GM18519 (cell line): ENCODE results near the gene FHOD3.
"Not testable (repeated sequence)": the region's sequence is repeated elsewhere in the genome, so short reads cannot be mapped to it uniquely, and the experiment has no call there.

Source experiments
- ATAC-seq: cut with Tn5 transposase; IDR thresholded peaks from one replicate; pipeline ENCODE4 v1.9.1; 2021; ENCODE audit warnings: mild to moderate bottlenecking, moderate library complexity; ENCODE audit not compliant: unreplicated experiment, low FRiP score

Gene FHOD3

DNA sequence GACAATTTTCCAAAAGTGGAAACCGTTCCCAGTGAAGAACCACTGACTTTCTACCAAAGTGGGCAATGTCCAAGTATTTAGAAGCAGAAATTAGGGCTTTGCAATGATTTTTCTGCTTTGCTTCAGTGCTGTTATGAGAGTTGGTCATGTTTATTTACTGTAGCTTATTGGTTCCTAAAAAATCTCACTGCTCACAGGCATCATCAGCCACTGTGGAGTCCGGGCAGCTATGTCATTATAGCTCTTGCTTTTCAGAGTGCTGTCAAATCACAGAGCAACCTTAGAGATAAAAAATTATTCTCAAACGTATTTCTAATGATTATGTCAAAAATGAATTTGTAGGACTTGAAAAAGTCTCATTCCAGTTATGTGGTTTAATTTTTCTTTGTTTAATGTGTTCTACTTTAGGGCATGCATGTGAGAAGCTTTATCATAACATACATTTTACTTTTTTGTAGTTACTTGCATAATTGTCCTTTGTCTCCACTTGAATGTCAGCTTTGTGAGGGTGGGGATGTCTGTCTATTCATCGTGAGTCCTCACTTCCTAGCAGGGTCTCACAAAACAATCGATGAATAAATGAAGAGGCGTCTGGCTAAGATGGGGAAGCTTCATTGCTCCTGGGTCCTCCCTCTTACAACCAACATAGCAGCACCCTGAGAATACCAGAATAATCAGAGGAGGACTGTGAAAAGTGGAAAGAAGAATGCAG is 413.7 kb downstream of the FHOD3 start:
- no peak for ATAC-seq

DNA sequence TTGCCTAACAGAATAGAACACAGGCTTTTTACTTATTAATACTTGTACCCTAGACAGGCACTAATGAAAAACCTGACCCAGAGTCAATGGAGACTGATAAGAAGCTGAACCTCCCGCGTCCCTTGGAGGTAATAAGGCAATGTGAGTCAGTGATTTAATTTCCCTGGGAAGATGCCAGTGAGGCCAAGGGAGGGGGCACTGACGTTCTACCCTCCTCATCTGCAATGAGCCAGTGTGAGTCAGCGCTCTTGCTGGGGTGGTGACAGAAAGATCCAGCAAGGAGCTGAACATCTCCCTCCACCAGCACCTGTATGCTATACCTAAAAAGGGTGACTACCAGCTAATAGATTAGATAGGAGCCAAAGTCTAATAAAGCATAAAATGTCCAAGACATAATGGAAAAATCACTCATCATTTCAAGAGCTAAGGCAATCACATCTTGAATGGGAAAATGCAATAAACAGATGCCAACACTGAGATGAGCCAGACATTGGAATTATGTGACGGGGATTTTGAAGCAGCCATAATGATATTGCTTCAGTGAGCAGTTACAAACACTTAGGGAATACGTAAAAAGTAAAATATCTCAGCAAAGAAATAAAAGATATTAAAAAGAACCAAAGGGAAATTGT is 414.4 kb downstream of the FHOD3 start:
- no peak for ATAC-seq

DNA sequence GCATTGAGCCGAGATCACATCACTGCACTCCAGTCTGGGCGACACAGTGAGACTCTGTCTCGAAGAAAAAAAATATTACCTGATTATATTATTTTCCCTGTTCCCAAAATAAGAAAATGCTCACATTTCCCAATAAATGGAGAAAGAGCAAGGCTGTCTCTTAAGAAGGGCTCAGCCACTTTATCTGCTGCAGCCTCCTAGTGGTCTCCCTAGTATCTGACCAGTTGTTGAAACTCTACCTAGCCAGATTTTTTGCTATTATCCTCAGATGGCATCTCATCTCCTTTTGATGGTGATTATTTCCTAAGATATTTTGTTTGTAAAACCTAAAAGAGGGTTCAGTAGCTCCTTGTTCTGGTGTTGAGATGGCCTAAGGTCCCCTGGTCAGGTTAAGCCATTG is 417.0 kb downstream of the FHOD3 start:
- no peak for ATAC-seq

DNA sequence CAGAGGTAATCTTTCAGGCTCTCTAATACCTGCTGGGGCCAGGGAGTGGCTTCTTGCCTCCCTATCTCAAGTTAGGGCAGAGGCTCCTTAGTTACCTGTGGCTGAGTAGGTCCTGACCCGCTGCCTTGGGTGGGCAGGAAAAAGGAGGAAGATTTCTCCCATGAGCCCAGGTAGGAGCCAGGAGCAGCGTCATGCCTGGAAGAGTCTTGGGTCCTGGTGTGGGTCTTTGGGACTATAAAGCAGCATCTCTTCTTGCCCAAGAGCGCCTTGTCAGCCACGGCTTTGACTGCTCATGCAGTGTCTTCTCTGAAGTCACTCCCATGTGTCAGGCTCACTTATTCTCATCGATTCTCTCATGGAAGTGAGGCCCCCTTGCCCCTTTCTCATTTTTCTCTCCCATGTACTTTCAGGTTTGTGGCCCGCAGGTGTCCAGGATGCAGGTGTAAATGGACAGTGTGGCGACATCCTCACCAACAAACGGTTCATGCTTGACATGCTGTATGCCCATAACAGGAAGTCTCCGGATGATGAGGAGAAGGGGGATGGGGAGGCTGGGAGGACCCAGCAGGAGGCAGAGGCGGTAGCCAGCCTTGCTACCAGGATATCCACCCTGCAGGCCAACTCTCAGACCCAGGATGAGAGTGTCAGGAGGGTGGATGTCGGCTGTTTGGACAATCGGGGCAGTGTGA is 420.1 kb downstream of the FHOD3 start:
- ATAC-seq: no peak

DNA sequence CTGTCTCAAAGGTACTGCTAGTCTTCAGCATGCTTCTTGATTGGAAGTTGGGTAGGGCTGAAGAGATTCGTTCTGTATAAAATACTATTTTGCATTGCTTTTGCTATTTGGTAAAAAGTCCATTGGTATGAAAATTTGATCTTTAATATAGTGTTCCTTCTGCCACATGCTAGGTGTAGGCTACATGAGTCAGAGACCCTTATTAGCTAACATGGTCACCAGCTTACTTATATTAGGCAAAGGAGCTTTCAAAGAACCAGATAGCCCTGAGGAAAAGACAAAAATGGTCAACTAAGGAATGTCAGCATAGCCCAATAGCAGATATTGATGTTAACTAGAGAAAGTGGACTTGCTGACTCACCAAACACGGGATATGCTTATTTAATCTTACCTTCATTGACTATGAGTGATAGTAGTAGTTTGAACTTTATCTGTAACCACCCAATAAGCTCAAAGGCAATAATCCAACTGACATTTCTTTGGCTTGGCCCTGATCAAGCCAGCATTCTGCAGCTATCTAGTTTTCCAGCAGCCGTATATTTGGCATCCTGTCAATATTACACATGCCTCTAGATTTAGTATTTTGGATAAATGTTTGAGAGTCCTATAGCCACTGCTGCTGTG is 421.3 kb downstream of the FHOD3 start:
- ATAC-seq: no peak

DNA sequence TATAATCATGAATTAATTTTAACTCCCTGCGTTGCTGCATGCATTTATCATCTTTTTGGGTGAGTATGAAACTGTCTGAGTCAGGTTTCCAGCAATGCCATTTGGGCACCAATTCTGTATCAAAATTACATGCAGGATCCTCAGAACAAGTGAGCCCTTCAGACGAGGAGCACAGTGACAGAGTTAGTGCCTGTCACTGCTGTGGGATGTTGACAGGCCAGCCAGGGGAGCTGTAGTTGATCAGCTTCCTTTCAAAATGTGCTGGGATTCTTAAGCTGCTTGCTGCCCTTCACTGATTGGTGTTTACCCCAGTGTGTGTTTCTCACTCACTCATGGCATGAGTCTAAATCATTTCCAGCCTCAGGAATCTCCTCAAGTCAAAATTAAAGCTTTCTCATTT is 422.1 kb downstream of the FHOD3 start:
- ATAC-seq: no peak

DNA sequence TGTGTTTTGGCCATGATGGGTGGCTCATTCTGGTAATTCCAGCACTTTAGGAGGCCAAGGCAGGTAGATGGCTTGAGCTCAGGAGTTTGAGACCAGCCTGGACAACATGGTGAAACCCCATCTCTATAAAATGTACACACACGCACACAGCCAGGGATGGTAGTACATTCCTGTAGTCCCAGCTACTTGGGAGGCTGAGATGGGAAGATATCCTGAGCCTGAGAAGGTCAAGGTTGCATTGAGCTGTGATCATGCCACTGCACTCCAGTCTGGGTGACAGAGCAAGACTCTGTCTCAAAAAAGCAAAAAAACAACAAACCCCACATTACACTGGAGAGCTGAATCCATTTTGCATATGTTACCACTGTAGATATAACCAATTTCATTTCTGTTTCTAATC is 423.8 kb downstream of the FHOD3 start:
- not testable (repeated sequence) for ATAC-seq

DNA sequence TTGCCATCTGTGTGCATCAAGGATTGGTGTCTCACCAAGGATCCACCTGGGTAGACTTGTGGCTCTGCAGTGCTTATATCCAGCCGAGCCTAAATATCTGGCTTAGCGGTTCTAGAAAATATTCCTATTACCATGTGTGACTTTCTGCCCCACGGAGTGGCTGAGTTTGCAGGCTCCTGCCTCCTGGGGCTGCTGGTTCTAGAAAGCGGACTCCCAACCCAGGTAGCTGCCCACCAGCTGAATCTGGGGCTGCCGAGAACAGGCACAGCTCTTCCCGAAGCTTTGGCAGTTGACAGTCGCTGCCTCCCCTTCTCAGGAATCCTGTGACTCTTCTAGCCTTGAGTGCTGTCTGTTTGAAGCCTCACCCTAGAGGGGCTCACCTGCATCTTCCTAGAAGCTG is 426.7 kb downstream of the FHOD3 start:
- no peak for ATAC-seq

DNA sequence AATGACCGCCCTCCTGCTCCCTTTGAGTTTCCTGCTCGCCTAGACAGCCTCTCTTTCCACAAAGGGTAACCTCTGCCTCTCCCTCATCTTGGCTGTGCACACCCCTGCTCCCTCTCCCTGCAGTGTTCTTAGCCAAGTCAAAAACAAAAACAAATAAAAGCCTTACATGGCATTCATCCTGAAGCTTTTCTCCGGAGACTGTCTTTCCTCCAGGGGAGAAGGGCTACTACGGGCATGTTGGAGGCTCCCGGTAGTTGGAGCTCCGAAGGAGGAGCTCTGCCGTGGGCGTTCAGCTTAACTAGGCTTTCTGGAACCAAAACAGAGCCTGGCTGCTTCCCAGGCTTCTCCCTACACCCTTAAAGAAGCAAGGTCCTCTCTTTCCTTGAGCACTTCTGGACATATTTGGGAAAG is 427.1 kb downstream of the FHOD3 start:
- no peak for ATAC-seq

DNA sequence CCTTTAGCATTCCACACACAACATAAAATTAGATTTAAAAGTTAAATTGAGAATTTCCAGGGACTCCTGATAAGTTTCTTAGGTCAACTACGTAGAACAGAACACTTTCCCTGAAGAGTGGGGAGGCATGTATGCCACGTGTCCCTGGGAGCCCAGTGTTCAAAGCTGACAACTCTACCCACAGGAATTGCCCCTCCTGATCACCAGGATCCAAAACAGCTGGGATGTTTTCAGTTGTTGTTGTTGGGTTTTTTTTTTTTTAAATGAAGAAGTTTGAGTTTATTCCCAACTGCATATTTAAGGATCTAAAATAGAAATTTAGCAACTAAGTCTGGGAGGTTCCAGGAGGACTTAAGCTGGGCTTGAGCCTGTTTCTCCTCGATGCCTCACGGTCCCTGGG is 430.8 kb downstream of the FHOD3 start:
- no peak for ATAC-seq

DNA sequence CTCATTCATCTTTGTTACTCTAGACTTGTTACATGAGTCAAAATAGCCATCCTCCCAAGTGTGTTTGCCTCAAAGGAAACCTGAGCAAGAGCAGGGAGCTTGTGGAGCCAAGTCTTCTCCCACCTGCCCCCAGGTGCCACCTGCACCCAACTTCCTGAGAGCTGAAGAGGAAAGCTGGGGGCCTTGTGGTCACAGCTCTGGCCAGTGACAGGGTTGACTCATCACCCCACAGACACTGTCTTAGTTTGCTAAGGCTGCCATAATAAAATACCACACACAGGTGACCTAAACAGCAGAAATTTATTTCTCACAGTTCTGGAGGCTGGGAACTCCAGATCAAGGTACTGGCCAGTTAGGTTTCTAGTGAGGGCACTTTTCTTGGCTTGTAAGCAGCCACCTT is 431.7 kb downstream of the FHOD3 start:
- no peak for ATAC-seq

DNA sequence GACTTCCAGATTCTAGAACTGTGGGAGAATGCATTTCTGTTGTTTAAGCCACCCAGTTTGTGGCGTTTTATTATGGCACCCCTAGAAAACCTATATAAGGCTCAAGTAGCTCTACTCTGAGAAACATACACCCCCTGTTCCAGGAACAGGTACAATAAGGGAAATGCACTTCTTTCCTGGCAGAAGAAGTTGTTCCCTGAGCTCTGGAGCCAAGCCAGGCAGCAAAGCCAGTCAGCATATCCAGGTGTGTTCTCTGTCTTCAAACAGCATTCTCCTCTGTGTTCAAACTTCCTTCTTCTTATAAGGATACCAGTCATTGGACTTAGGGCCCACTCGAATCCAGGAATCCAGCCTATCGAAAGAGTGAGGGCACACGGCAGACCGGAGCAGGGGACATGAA is 434.8 kb downstream of the FHOD3 start:
- ATAC-seq: no peak

DNA sequence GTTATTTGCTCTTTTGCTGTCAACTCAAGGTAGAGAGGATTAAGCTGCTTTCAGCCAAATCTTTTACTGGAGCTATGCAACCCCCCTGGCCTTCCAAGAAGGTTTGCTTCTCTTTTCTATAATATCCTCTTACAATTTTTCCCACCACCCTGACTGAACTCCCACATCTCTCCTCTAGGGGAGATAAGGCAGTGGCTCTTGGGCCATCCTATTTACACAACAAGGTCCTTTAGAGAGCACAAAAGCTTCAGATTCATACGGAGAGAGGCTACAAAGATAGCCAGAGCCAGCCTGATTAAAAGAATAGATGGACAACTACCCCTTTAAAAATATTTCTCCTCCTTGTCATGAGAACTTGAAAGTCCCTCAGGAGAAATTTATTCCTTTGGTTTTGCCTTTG is 435.6 kb downstream of the FHOD3 start:
- no peak for ATAC-seq

DNA sequence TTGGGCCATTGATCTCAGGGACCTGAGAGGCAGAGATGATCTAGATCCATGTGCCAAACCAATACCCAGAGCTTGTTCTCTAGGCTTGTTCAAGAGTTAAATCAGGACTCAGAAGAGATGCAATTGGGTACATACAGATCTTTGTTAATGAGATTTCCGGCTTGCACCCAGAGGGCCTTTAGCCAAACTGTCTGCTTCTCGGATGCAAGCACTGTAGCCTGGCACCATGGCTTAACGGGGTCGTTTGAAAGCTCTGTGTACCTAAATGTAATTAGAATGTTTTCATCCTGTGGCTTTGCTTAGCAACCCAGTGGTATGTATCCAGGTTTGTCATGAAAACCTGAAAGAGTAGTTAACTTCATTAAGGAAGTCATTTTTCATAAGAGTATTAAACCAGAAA is 437.1 kb downstream of the FHOD3 start:
- ATAC-seq: no peak

DNA sequence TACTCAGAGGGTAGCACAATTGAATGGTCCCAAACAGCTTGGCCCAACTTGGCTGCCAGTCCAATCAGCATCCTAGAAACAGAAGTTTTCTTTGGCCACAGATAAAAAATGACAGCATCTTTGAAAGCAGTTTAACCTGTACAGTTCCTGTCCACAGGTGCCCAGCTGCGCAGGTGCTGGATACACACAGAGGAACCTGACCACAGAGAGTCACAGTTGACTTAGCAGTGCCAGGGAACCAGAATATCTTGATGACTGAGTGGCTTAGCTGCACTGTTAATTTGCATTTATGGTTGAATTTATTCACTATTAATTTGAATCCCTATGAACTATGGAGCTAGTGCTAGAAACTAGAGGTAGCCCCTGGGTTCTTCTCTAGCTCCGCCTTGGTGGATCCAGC is 437.6 kb downstream of the FHOD3 start:
- ATAC-seq: no peak

DNA sequence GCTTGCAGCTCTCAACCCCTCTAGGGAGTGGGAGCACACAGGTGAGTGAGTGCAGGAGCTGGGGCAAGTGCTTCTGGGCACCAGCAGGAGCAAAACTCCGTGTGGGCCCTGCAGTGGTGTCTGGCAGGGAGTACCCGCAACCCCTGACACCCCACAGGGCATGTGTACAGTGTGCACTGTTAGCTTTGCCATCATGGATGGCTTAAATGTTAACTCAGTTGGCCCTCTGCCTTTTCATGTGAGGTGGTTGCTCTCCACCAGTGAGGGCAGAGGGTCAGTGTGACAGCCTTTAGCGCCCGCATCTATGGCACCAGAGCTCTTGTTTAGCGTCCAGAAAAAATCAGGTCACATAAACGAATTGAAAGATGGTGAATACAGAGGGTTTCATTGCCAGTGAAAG is 438.6 kb downstream of the FHOD3 start:
- ATAC-seq: no peak

DNA sequence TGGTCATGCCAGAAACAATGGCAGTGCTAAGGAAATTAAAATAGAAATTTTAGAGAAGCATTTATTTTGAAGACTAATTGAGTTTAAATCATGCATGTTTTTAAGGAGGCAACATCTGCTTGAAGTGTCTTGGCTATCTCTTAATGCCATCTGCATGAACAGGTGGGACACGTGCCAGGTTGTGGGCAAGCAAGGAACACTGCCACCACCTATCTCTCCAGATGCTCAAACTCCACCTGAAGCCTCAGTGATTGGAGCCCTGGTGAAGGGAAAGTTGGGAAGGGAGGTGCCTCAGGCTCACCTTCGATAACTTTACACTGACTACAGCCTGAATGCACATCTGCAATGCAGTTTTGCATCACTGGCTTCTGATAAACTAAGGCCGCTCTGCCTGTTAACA is 439.8 kb downstream of the FHOD3 start:
- no peak for ATAC-seq

DNA sequence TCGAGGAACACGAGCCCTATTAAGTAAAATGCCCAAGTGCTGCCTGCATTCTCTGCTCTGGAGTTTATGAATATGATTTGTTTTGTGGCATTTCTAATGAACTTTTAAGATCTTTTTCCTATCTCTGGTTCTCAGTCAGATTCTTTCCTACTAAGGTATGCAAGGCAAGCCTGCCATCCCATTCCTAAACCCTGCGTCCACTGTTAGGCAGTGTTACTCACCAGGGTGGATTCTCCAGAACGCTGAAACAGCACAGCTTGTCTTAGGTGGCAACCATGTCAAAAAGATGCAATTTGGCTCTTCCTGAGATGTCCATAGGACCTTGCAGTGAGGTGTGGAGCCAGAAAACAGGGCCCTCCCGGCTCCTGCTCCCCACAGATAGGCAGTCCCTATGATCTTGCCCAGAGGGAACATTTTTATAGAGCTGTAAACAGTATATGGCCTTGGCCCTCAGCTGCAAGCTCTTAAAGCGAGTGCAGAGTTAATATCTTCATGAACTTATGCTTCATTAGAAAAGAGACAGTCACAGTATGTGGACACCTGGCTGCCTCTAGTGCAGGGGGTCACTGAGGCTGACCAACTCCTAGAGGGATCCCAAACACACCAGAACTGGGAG is 446.9 kb downstream of the FHOD3 start:
- no peak for ATAC-seq

DNA sequence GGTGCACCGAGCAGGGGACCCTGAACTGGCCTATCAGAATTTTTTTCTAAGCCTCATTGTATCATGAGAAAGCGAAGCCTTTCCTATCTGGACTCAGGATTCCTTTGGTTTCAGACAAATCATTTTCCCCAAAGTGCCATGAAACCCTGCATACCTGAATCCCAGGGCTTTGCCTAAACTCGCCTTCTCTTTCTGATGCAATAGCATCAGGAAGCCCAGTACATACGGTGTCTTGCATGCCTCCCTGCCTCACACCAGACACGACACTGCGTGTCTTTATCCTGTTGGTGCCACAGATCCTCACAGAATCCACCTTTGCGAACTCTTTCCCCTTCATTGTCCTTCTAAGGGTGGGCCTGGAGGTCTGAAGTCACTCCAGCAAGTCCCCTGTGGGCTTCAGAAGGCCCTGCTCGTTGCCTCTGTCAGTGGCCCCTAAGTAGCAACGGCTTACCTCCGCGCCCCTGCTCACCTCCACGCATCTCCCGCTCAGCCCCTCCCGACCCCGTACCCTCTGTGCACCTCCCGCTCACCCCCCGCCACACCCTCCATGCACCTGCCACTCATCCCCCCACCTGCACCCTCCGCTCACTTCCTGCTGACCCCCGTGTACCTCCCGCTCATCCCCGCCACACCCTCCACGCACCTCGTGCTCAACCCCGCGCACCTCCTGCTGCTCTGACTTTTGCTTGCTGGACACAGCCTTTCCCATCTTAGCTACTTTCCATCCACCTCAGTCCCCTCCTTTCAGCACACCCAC is 447.9 kb downstream of the FHOD3 start:
- ATAC-seq: no peak
